NCI-H1417 treated with DMSO at 0.1 percent for 48 hours (cell line): ENCODE results near the gene COX7A2.

Experiments used
- DNase-seq: peaks from one replicate; lab custom pipeline; 2025; lab: John Stamatoyannopoulos, UW

Gene COX7A2

GRCh38 chr6:75220357-75220756 is 23.2 kb downstream of the COX7A2 start:
- DNase-seq = no peak

GRCh38 chr6:75219263-75219662 is 24.3 kb downstream of the COX7A2 start:
- no peak for DNase-seq

- DNase-seq = no peak
Measured at GRCh38 chr6:75217193-75217592, 26.4 kb downstream of the COX7A2 start.

GRCh38 chr6:75215291-75215690 is 28.3 kb downstream of the COX7A2 start:
- DNase-seq = no peak

GRCh38 chr6:75213732-75214131 is 29.9 kb downstream of the COX7A2 start:
- DNase-seq = no peak

- no peak for DNase-seq
Measured at GRCh38 chr6:75213112-75213511, 30.5 kb downstream of the COX7A2 start.

GRCh38 chr6:75211920-75212590 is 31.5 kb downstream of the COX7A2 start:
- DNase-seq = no peak

GRCh38 chr6:75210885-75211739 is 32.5 kb downstream of the COX7A2 start:
- no peak for DNase-seq

- DNase-seq = no peak
Measured at GRCh38 chr6:75209184-75209723, 34.3 kb downstream of the COX7A2 start.

GRCh38 chr6:75208298-75209183 is 35.1 kb downstream of the COX7A2 start:
- DNase-seq = peak; percentile 42

GRCh38 chr6:75206576-75207342 is 36.8 kb downstream of the COX7A2 start:
- no peak for DNase-seq

GRCh38 chr6:75205776-75206575 is 37.6 kb downstream of the COX7A2 start, which contains the start of gene COL12A1:
TSS of gene COL12A1 (minus strand) at chr6:75206053. CDS start at chr6:75202792, 3,261 bp downstream.
- no peak for DNase-seq

GRCh38 chr6:75204959-75205775 is 38.4 kb downstream of the COX7A2 start:
- no peak for DNase-seq

- no peak for DNase-seq
Measured at GRCh38 chr6:75204217-75204958, 39.2 kb downstream of the COX7A2 start.

GRCh38 chr6:75203721-75204120 is 39.9 kb downstream of the COX7A2 start:
- DNase-seq = no peak

GRCh38 chr6:75202676-75203131 is 40.9 kb downstream of the COX7A2 start:
- no peak for DNase-seq

GRCh38 chr6:75201901-75202672 is 41.5 kb downstream of the COX7A2 start:
- DNase-seq = no peak

GRCh38 chr6:75201021-75201420 is 42.6 kb downstream of the COX7A2 start:
- DNase-seq = no peak
